ENCODE data around the gene PRLR. TPM values are rescaled to one million over a fixed set of nuclear protein-coding genes. Genes with fewer than 3 reads are reported as not detected.

The PRLR gene
- total and polyA plus RNA-seq, 9 of the 15 experiments (the other 6 are each of a cell fraction or from before 2014, with no cell fraction given): 0.02 TPM; not detected in 8

DNA sequence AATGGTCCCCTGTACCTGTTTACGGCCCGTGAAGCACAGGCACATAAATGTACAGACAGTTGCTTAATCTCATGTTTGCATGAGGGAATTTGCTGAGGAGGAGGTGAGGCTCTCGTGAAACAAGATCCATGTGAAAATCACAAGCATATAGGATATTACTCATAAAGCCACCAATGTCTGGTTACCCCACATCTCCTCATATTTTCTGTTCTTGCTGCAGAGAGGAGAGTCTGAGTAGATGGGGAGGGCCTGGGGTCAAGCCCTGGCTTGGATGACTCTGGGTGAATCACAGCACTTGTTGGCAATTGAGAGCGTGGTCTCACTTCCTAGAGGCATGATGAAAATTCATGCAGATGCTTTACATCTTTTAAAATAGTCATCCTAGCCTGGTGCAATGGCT lies 183.5 kb downstream of the PRLR start:
- H3K4me3 ChIP-seq: no peak overlapping the region
- no peak for FAIRE-seq
- ChIA-PET POLR2A (no interaction called here), CTCF (ENCODE audit: low intra/inter-chr PET ratio) (no interaction called here)
- in situ Hi-C loops (cut with MboI): no loop called here
- no peaks in the 10 kb centered on the region for H3K9me3 ChIP-seq (replicated peaks; ENCODE audit: control insufficient read depth, insufficient read depth, low read depth, low read length)
- H2AFZ ChIP-seq (ENCODE audit: low read depth, low read length): no peak overlapping the region
- intact Hi-C loops (cut with micrococcal nuclease): no loop called here
- no peak for TF ChIP-seq ARID2 (IDR thresholded peaks at IDR 0.05)
- ATAC-seq: no peak
- no peak overlapping the region for H3K27ac ChIP-seq (ENCODE audit: extremely low read depth, low read depth, low read length)
- H3K79me2 ChIP-seq (ENCODE audit: control insufficient read depth, insufficient read depth, low read length): no peaks in the 10 kb centered on the region
- no TSS peak for BruUV-seq (replicated peaks)
- H3K9me1 ChIP-seq (ENCODE audit: control insufficient read depth, insufficient read depth, low read length): no peaks in the 10 kb centered on the region
- H3K27me3 ChIP-seq (ENCODE audit: control insufficient read depth in 2 of 2, insufficient read depth in 2 of 2, low read length in 2 of 2): peaks cover 11 to 27% of the 10 kb centered on the region in 2 experiments; a peak in 4 of 5 replicates
- no peak overlapping the region for H3K4me2 ChIP-seq (ENCODE audit: insufficient read depth, low read length)
- H4K20me1 ChIP-seq (replicated peaks; ENCODE audit: control insufficient read depth, insufficient read depth, low read length): no peaks in the 10 kb centered on the region
- H3K9ac ChIP-seq (ENCODE audit: insufficient read depth in 1 of 2, low read depth in 2 of 2, low read length in 2 of 2): no peak overlapping the region
- DNase-seq (ENCODE audit: extremely low read depth in 1 of 4, low spot score in 3 of 4): no peak
- no peaks in the 10 kb centered on the region for H3K36me3 ChIP-seq (ENCODE audit: control insufficient read depth, insufficient read depth, low read length)
- WGBS (ENCODE audit: insufficient coverage, low coverage, missing lambda C conversion rate): 2% methylated on average over 4 of the region's 4 CpGs
- no peaks in the 10 kb centered on the region for H3K4me1 ChIP-seq (replicated peaks in 1 of 2; ENCODE audit: control insufficient read depth in 2 of 2, insufficient read depth in 2 of 2, low read length in 2 of 2)

DNA sequence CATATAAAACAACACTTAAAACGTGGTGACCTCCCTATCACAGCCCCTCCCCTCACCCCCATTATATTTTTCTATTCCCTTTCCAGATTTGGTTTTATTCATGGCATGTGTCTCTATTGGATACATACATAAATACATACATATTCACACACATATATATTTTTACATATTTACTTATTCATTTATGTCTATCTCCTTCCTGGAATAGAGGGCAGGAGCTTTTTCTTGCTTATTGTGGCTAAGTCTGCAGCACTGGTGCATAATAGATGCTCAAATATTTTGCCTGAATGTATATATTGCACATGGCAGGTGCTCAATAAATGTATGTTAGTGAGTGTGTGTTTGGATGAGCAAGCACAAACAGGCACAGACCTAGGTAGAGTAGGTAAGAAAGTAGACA lies 185.0 kb downstream of the PRLR start:
- no TSS peak for BruUV-seq (replicated peaks)
- CTCF ChIA-PET (ENCODE audit: low intra/inter-chr PET ratio): no interaction called here
- Histone ChIP-seq H3K9ac (ENCODE audit: insufficient read depth in 1 of 2, low read depth in 2 of 2, low read length in 2 of 2) (no peak overlapping the region), H3K27me3 (ENCODE audit: control insufficient read depth in 2 of 2, insufficient read depth in 2 of 2, low read length in 2 of 2) (peaks cover 11 to 27% of the 10 kb centered on the region in 2 experiments; a peak in 4 of 5 replicates), H3K4me2 (ENCODE audit: insufficient read depth, low read length) (no peak overlapping the region), H4K20me1 (replicated peaks; ENCODE audit: control insufficient read depth, insufficient read depth, low read length) (no peaks in the 10 kb centered on the region), H3K9me1 (ENCODE audit: control insufficient read depth, insufficient read depth, low read length) (no peaks in the 10 kb centered on the region), H3K9me3 (replicated peaks; ENCODE audit: control insufficient read depth, insufficient read depth, low read depth, low read length) (no peaks in the 10 kb centered on the region), H3K36me3 (ENCODE audit: control insufficient read depth, insufficient read depth, low read length) (no peaks in the 10 kb centered on the region), H3K79me2 (ENCODE audit: control insufficient read depth, insufficient read depth, low read length) (no peaks in the 10 kb centered on the region), H3K27ac (ENCODE audit: extremely low read depth, low read depth, low read length) (no peak overlapping the region), H2AFZ (ENCODE audit: low read depth, low read length) (no peak overlapping the region), H3K4me1 (replicated peaks in 1 of 2; ENCODE audit: control insufficient read depth in 2 of 2, insufficient read depth in 2 of 2, low read length in 2 of 2) (no peaks in the 10 kb centered on the region), H3K4me3 (no peak overlapping the region)
- FAIRE-seq (no peak), ATAC-seq (no peak), DNase-seq (ENCODE audit: extremely low read depth in 1 of 4, low spot score in 3 of 4) (no peak)
- intact Hi-C loops (cut with micrococcal nuclease) (no loop called here), in situ Hi-C loops (cut with MboI) (no loop called here)
- POLR2A ChIA-PET: no interaction called here
- 0% methylated on average over 1 of the region's 1 CpG for WGBS (ENCODE audit: insufficient coverage, low coverage, missing lambda C conversion rate)
- TF ChIP-seq ESRRB (CRISPR knock-in tag; IDR thresholded peaks at IDR 0.05; ENCODE audit: borderline replicate concordance) (no peak), TGIF2 (CRISPR knock-in tag; IDR thresholded peaks at IDR 0.05) (no peak), ZNF175 (CRISPR knock-in tag; IDR thresholded peaks at IDR 0.05; ENCODE audit: low read depth) (no peak), ZNF133 (CRISPR knock-in tag; IDR thresholded peaks at IDR 0.05) (no peak)
- TF ChIP-seq, protein P1, sequence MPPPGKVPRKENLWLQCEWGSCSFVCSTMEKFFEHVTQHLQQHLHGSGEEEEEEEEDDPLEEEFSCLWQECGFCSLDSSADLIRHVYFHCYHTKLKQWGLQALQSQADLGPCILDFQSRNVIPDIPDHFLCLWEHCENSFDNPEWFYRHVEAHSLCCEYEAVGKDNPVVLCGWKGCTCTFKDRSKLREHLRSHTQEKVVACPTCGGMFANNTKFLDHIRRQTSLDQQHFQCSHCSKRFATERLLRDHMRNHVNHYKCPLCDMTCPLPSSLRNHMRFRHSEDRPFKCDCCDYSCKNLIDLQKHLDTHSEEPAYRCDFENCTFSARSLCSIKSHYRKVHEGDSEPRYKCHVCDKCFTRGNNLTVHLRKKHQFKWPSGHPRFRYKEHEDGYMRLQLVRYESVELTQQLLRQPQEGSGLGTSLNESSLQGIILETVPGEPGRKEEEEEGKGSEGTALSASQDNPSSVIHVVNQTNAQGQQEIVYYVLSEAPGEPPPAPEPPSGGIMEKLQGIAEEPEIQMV (tag; conservative IDR thresholded peaks at IDR 0.05; ENCODE audit: low read depth): no peak

All from K562 (cell line).